Neural progenitor cell (in vitro differentiated cells): ENCODE results near the gene MSANTD1. TPM values are rescaled to one million over a fixed set of nuclear protein-coding genes. Genes with fewer than 3 reads are reported as not detected.

ENCODE experiments used
- DNase-seq: peaks from one replicate; pipeline ENCODE4 v3.0.0-alpha.2; 2016; ENCODE audit warnings: low spot score
- H2AFZ ChIP-seq: fragments of 200-600 bp; sonication (generic); replicated peaks from 2 replicates; pipeline ENCODE4 v1.6.1; 2016; ENCODE audit warnings: antibody characterized with exemption
- H3F3A ChIP-seq: fragments of 200-600 bp; sonication (generic); 2 replicates; pipeline ENCODE4 v1.6.1; 2016; ENCODE audit warnings: antibody characterized with exemption, low read depth
- H3K27ac ChIP-seq: fragments of 200-600 bp; sonication (generic); 2 replicates; pipeline ENCODE4 v1.5.1; 2016; ENCODE audit warnings: mild to moderate bottlenecking
- H3K27me3 ChIP-seq: fragments of 200-600 bp; sonication (generic); 2 replicates; pipeline ENCODE4 v1.6.1; 2016; ENCODE audit warnings: mild to moderate bottlenecking, moderate library complexity
- H3K36me3 ChIP-seq: fragments of 200-600 bp; sonication (generic); 2 replicates; pipeline ENCODE4 v1.5.1; 2016
- H3K4me1 ChIP-seq: fragments of 200-600 bp; sonication (generic); 2 replicates; pipeline ENCODE4 v1.6.1; 2016; ENCODE audit warnings: mixed run types
- H3K4me2 ChIP-seq: fragments of 200-600 bp; sonication (generic); 2 replicates; pipeline ENCODE4 v1.6.1; 2016
- H3K4me3 ChIP-seq: fragments of 200-600 bp; sonication (generic); 2 replicates; pipeline ENCODE4 v1.5.1; 2016
- H3K79me2 ChIP-seq: fragments of 200-600 bp; sonication (generic); 2 replicates; pipeline ENCODE4 v1.6.1; 2016; ENCODE audit warnings: low read depth
- H3K9ac ChIP-seq: fragments of 200-600 bp; sonication (generic); 2 replicates; pipeline ENCODE4 v1.6.1; 2016
- H3K9me3 ChIP-seq: fragments of 200-600 bp; sonication (generic); 2 replicates; pipeline ENCODE4 v1.5.1; 2016; ENCODE audit warnings: low read depth
- H4K20me1 ChIP-seq: fragments of 200-600 bp; sonication (generic); 2 replicates; pipeline ENCODE4 v1.6.1; 2016; ENCODE audit warnings: low read depth
- H3K27ac Mint-ChIP-seq: 3 replicates; pipeline ENCODE4 v1.8.0; 2021; ENCODE audit warnings: mixed read lengths
- H3K27me3 Mint-ChIP-seq: 2 replicates; pipeline ENCODE4 v1.8.0; 2022; ENCODE audit warnings: low read depth, mild to moderate bottlenecking, inconsistent platforms, moderate library complexity, mixed read lengths; ENCODE audit not compliant: insufficient read depth
- H3K36me3 Mint-ChIP-seq: 3 replicates; pipeline ENCODE4 v1.8.0; 2021; ENCODE audit warnings: mixed read lengths
- H3K4me1 Mint-ChIP-seq: 3 replicates; pipeline ENCODE4 v1.8.0; 2021; ENCODE audit warnings: mixed read lengths
- H3K4me3 Mint-ChIP-seq: 3 replicates; pipeline ENCODE4 v1.8.0; 2021; ENCODE audit warnings: mild to moderate bottlenecking, moderate library complexity, mixed read lengths
- H3K9me3 Mint-ChIP-seq: 3 replicates; pipeline ENCODE4 v1.8.0; 2020; ENCODE audit warnings: mixed read lengths
- CTCF ChIP-seq: fragments of 200-600 bp; sonication (generic); IDR thresholded peaks from 2 replicates; pipeline ENCODE4 v1.5.1; 2017; ENCODE audit warnings: antibody characterized with exemption, mild to moderate bottlenecking
- EZH2 ChIP-seq: fragments of 200-600 bp; sonication (generic); IDR thresholded peaks from 2 replicates; pipeline ENCODE4 v1.6.1; 2017; ENCODE audit warnings: antibody characterized with exemption, mild to moderate bottlenecking, moderate library complexity
- EZH2phosphoT487 ChIP-seq: fragments of 200-600 bp; sonication (generic); IDR thresholded peaks from 2 replicates; pipeline ENCODE4 v1.6.1; 2017; ENCODE audit warnings: antibody characterized with exemption
- total RNA-seq: library from RNA; depleted of rRNA; stranded (reverse); fragments of >200 nt; gene quantifications from 2 replicates; pipeline ENCODE4 v1.2.3, GENCODE V29; 2015; ENCODE audit warnings: low replicate concordance

MSANTD1 gene
- total RNA-seq, 1 donor from 2014 or later: 0.17 TPM

GRCh38 chr4:3203971-3204431 is 45.0 kb upstream of the MSANTD1 start:
- TF ChIP-seq EZH2phosphoT487 (no peak), CTCF (no peak), EZH2 (no peak)

GRCh38 chr4:3205995-3206394 is 43.0 kb upstream of the MSANTD1 start:
- H3K4me2 ChIP-seq: peak overlapping the region; percentile 2
- no peak overlapping the region for H3K4me3 ChIP-seq
- H2AFZ ChIP-seq: no peak overlapping the region
- peaks cover 6% of the 10 kb centered on the region for H4K20me1 ChIP-seq
- no peak for TF ChIP-seq EZH2phosphoT487
- TF ChIP-seq EZH2: no peak
- no peak for TF ChIP-seq CTCF
- Mint-ChIP-seq H3K36me3 (peaks cover 32% of the 10 kb centered on the region), H3K9me3 (no peaks in the 10 kb centered on the region), H3K4me3 (peak overlapping the region; percentile 31), H3K27ac (no peak overlapping the region), H3K27me3 (no peaks in the 10 kb centered on the region), H3K4me1 (peaks cover 42% of the 10 kb centered on the region)
- no peaks in the 10 kb centered on the region for H3K27me3 ChIP-seq
- no peaks in the 10 kb centered on the region for H3K79me2 ChIP-seq
- no peaks in the 10 kb centered on the region for H3K9me3 ChIP-seq
- H3K9ac ChIP-seq: no peak overlapping the region
- peak; percentile 54 for DNase-seq
- peaks cover 13% of the 10 kb centered on the region for H3K4me1 ChIP-seq
- H3K27ac ChIP-seq: no peak overlapping the region
- H3F3A ChIP-seq: no peaks in the 10 kb centered on the region
- peaks cover 9% of the 10 kb centered on the region for H3K36me3 ChIP-seq

More at GRCh38 chr4:3203971-3204431, 45.0 kb upstream of the MSANTD1 start:
- H3K4me3 ChIP-seq: no peak overlapping the region
- peaks cover 13% of the 10 kb centered on the region for H3K4me1 ChIP-seq
- H3K9me3 ChIP-seq: no peaks in the 10 kb centered on the region
- no peak overlapping the region for H3K4me3 Mint-ChIP-seq
- H3K36me3 Mint-ChIP-seq: peaks cover 18% of the 10 kb centered on the region
- peaks cover 9% of the 10 kb centered on the region for H3K36me3 ChIP-seq
- H3K27me3 Mint-ChIP-seq: no peaks in the 10 kb centered on the region
- no peak overlapping the region for H3K9ac ChIP-seq
- no peaks in the 10 kb centered on the region for H3F3A ChIP-seq
- H3K4me2 ChIP-seq: no peak overlapping the region
- no peaks in the 10 kb centered on the region for H3K9me3 Mint-ChIP-seq
- peaks cover 42% of the 10 kb centered on the region for H3K4me1 Mint-ChIP-seq
- no peaks in the 10 kb centered on the region for H3K79me2 ChIP-seq
- no peak overlapping the region for H2AFZ ChIP-seq
- no peak overlapping the region for H3K27ac ChIP-seq
- H3K27me3 ChIP-seq: no peaks in the 10 kb centered on the region
- H3K27ac Mint-ChIP-seq: no peak overlapping the region
- DNase-seq: no peak
- peaks cover 7% of the 10 kb centered on the region for H4K20me1 ChIP-seq

GRCh38 chr4:3206439-3207100 is 42.4 kb upstream of the MSANTD1 start:
- Histone ChIP-seq H3K9me3 (no peaks in the 10 kb centered on the region), H3F3A (no peaks in the 10 kb centered on the region), H3K4me3 (no peak overlapping the region), H3K27ac (no peak overlapping the region), H3K27me3 (no peaks in the 10 kb centered on the region), H3K79me2 (no peaks in the 10 kb centered on the region), H3K4me1 (peaks cover 13% of the 10 kb centered on the region), H4K20me1 (peaks cover 6% of the 10 kb centered on the region), H3K36me3 (peaks cover 9% of the 10 kb centered on the region), H3K9ac (no peak overlapping the region), H3K4me2 (peak overlapping the region; percentile 2), H2AFZ (no peak overlapping the region)
- H3K4me1 Mint-ChIP-seq: peaks cover 41% of the 10 kb centered on the region
- no peak for TF ChIP-seq EZH2phosphoT487
- no peak for TF ChIP-seq CTCF
- TF ChIP-seq EZH2: no peak
- peak overlapping the region; percentile 31 for H3K4me3 Mint-ChIP-seq
- H3K27ac Mint-ChIP-seq: peak overlapping the region; percentile 87
- DNase-seq: no peak
- H3K27me3 Mint-ChIP-seq: no peaks in the 10 kb centered on the region
- H3K36me3 Mint-ChIP-seq: peaks cover 32% of the 10 kb centered on the region
- H3K9me3 Mint-ChIP-seq: no peaks in the 10 kb centered on the region
